A549 (cell line): ENCODE measurements around the gene DGKK. TPM values are rescaled to one million over a fixed set of nuclear protein-coding genes. Genes with fewer than 3 reads are reported as not detected.

Experiments used
- ATAC-seq, 2 experiments: fragments of 200-7000 bp in 1 of 2; fragments of >200 bp in 1 of 2; cut with Nextera tagmentation in 1 of 2; cut with Tn5 transposase in 1 of 2; 3 replicates each; pipeline versions ENCODE4 v1.8.0 to v1.9.1; 2018 to 2020; ENCODE audit warnings: mild to moderate bottlenecking in 1 of 2, moderate library complexity in 1 of 2
- CTCF ChIA-PET: fragments of 300-600 bp; sonication (Branson Sonifier 250); formaldehyde crosslinking; extraction: SDS; loops from one replicate; lab custom pipeline; 2021; ENCODE audit warnings: antibody characterized with exemption, inconsistent platforms; lab: Yijun Ruan, JAX
- POLR2A ChIA-PET: fragments of 350-600 bp; formaldehyde crosslinking; extraction: SDS; loops from one replicate; lab custom pipeline; 2021; ENCODE audit warnings: antibody characterized with exemption, inconsistent platforms; lab: Yijun Ruan, JAX
- DNase-seq, 2 experiments: peaks; one replicate each; pipeline versions ENCODE4 v3.0.0 to v3.0.0-alpha.2; 2011 to 2016; ENCODE audit warnings: low read depth in 1 of 2, low spot score in 1 of 2
- FAIRE-seq: peaks from 2 replicates; lab custom pipeline; 2011; peaks lifted over from hg19 to GRCh38; lab: Jason Lieb, UNC
- H3K27ac ChIP-seq, 2 experiments: fragments of >200 bp; sonication (Bioruptor Twin); formaldehyde crosslinking; 3 replicates each; pipeline ENCODE4 v1.5.1; 2016 to 2017
- H3K4me1 ChIP-seq: fragments of >200 bp; sonication (Bioruptor Twin); formaldehyde crosslinking; 3 replicates; pipeline ENCODE4 v1.6.1; 2016
- H3K4me2 ChIP-seq: fragments of >200 bp; sonication (Bioruptor Twin); formaldehyde crosslinking; 3 replicates; pipeline ENCODE4 v1.6.1; 2016
- H3K4me3 ChIP-seq: fragments of >200 bp; sonication (Bioruptor Twin); formaldehyde crosslinking; 3 replicates; pipeline ENCODE4 v1.5.1; 2016
- H3K9me3 ChIP-seq: fragments of >200 bp; sonication (Bioruptor Twin); formaldehyde crosslinking; 3 replicates; pipeline ENCODE4 v1.6.1; 2016
- ATOH8 ChIP-seq: fragments of 250-450 bp; sonication (Bioruptor Pico); IDR thresholded peaks from 2 replicates; pipeline ENCODE4 v1.5.0; 2020; ENCODE audit warnings: low read depth, mild to moderate bottlenecking, moderate library complexity
- BHLHE40 ChIP-seq: IDR thresholded peaks from 2 replicates; pipeline ENCODE4 v1.6.1; 2012; ENCODE audit warnings: low read depth, low read length, inconsistent platforms
- CBX2 ChIP-seq: fragments of 200-600 bp; sonication (generic); IDR thresholded peaks from 2 replicates; pipeline ENCODE4 v1.6.1; 2016; ENCODE audit warnings: low read depth, mild to moderate bottlenecking, borderline replicate concordance
- CHD2 ChIP-seq: fragments of 150-350 bp; IDR thresholded peaks from 2 replicates; pipeline ENCODE4 v1.6.1; 2014; ENCODE audit warnings: low read length; ENCODE audit not compliant: partially characterized antibody
- CHD4 ChIP-seq: fragments of 200-600 bp; sonication (generic); IDR thresholded peaks from 2 replicates; pipeline ENCODE4 v1.6.1; 2016; ENCODE audit warnings: antibody characterized with exemption, mild to moderate bottlenecking, borderline replicate concordance
- ELK1 ChIP-seq: fragments of 150-350 bp; IDR thresholded peaks from 2 replicates; pipeline ENCODE4 v1.6.1; 2014; ENCODE audit warnings: low read depth, mild to moderate bottlenecking, low read length
- EP300 ChIP-seq, 2 experiments: fragments of >200 bp; sonication (Bioruptor Twin); formaldehyde crosslinking; IDR thresholded peaks; 2 replicates in 1 of 2; 3 replicates in 1 of 2; pipeline ENCODE4 v1.6.1; 2016 to 2017
- FOSB ChIP-seq: fragments of 250-450 bp; sonication (Bioruptor Pico); IDR thresholded peaks from 2 replicates; pipeline ENCODE4 v1.5.0; 2020; ENCODE audit warnings: mild to moderate bottlenecking, moderate library complexity
- FOSL2 ChIP-seq, 2 experiments: fragments of 450-650 bp in 1 of 2; fragments of >200 bp in 1 of 2; sonication (Bioruptor Twin) in 1 of 2; formaldehyde crosslinking; IDR thresholded peaks; 2 replicates each; pipeline versions ENCODE4 v1.5.0 to v1.6.1; 2016 to 2020; ENCODE audit warnings: mild to moderate bottlenecking in 1 of 2, moderate library complexity in 1 of 2
- HMGXB4 ChIP-seq: fragments of 250-450 bp; sonication (Bioruptor Pico); IDR thresholded peaks from 2 replicates; pipeline ENCODE4 v1.5.0; 2021; ENCODE audit warnings: mild to moderate bottlenecking, moderate library complexity, borderline replicate concordance
- HOXA7 ChIP-seq: fragments of 250-450 bp; sonication (Bioruptor Pico); IDR thresholded peaks from 2 replicates; pipeline ENCODE4 v1.5.0; 2020; ENCODE audit warnings: mild to moderate bottlenecking, moderate library complexity
- HOXB13 ChIP-seq: fragments of 250-450 bp; sonication (Bioruptor Pico); IDR thresholded peaks from 2 replicates; pipeline ENCODE4 v1.5.0; 2020; ENCODE audit warnings: low read depth, mild to moderate bottlenecking, moderate library complexity
- JUN ChIP-seq, 2 experiments: fragments of >200 bp; sonication (Bioruptor Twin); formaldehyde crosslinking; IDR thresholded peaks; 2 replicates in 1 of 2; 3 replicates in 1 of 2; pipeline ENCODE4 v1.6.1; 2016 to 2017
- MAFK ChIP-seq: fragments of 450-650 bp; IDR thresholded peaks from 2 replicates; pipeline ENCODE4 v1.6.1; 2014; ENCODE audit not compliant: partially characterized antibody
- MAX ChIP-seq: IDR thresholded peaks from 2 replicates; pipeline ENCODE4 v1.6.1; 2012
- MAZ ChIP-seq: fragments of 150-350 bp; IDR thresholded peaks from 2 replicates; pipeline ENCODE4 v1.6.1; 2014; ENCODE audit warnings: antibody characterized with exemption, low read depth, low read length, borderline replicate concordance
- NFE2L2 ChIP-seq: fragments of 150-350 bp; conservative IDR thresholded peaks from 2 replicates; pipeline ENCODE4 v1.6.1; 2014; ENCODE audit warnings: low read length
- NPAS2 ChIP-seq: fragments of 250-450 bp; sonication (Bioruptor Pico); IDR thresholded peaks from 2 replicates; pipeline ENCODE4 v1.8.0; 2022; ENCODE audit warnings: mild to moderate bottlenecking, moderate library complexity, borderline replicate concordance
- PBX3 ChIP-seq: IDR thresholded peaks from 2 replicates; pipeline ENCODE4 v1.6.1; 2012
- POLR2A ChIP-seq: IDR thresholded peaks from 2 replicates; pipeline ENCODE4 v1.6.1; 2012; ENCODE audit warnings: mild to moderate bottlenecking, low read length
- RAD21 ChIP-seq, 2 experiments: fragments of >200 bp in 1 of 2; sonication (Bioruptor Twin) in 1 of 2; formaldehyde crosslinking in 1 of 2; IDR thresholded peaks in 1 of 2; conservative IDR thresholded peaks in 1 of 2; 2 replicates in 1 of 2; 3 replicates in 1 of 2; pipeline ENCODE4 v1.6.1; 2012 to 2018; ENCODE audit warnings: inconsistent platforms in 1 of 2
- RARB ChIP-seq: fragments of 250-450 bp; sonication (Bioruptor Pico); IDR thresholded peaks from 2 replicates; pipeline ENCODE4 v1.8.0; 2021; ENCODE audit warnings: mild to moderate bottlenecking, moderate library complexity
- RFX5 ChIP-seq: fragments of 450-650 bp; IDR thresholded peaks from 2 replicates; pipeline ENCODE4 v1.7.1; 2014; ENCODE audit warnings: antibody characterized with exemption, mild to moderate bottlenecking, moderate library complexity
- SMC3 ChIP-seq: fragments of >200 bp; sonication (Bioruptor Twin); formaldehyde crosslinking; IDR thresholded peaks from 3 replicates; pipeline ENCODE4 v1.6.1; 2018; ENCODE audit warnings: inconsistent platforms
- TFCP2L1 ChIP-seq: fragments of 250-450 bp; sonication (Bioruptor Pico); IDR thresholded peaks from 2 replicates; pipeline ENCODE4 v1.5.0; 2021; ENCODE audit warnings: mild to moderate bottlenecking
- TP53 ChIP-seq: fragments of 250-450 bp; sonication (Bioruptor Pico); IDR thresholded peaks from 2 replicates; pipeline ENCODE4 v1.5.0; 2021; ENCODE audit warnings: mild to moderate bottlenecking, moderate library complexity
- USF2 ChIP-seq: fragments of 450-650 bp; IDR thresholded peaks from 2 replicates; pipeline ENCODE4 v1.6.1; 2014; ENCODE audit warnings: antibody characterized with exemption
- ZC3H11A ChIP-seq: fragments of 450-650 bp; IDR thresholded peaks from 2 replicates; pipeline ENCODE4 v1.6.1; 2014; ENCODE audit warnings: antibody characterized with exemption, mild to moderate bottlenecking
- ZFP36 ChIP-seq: fragments of 450-650 bp; IDR thresholded peaks from 2 replicates; pipeline ENCODE4 v1.6.1; 2014; ENCODE audit warnings: borderline replicate concordance; ENCODE audit not compliant: partially characterized antibody
- WGBS: methylation state at CpG from one replicate; pipeline ENCODE4 v1.1.6; 2017; ENCODE audit errors: missing lambda C conversion rate; 5-methylcytosine and 5-hydroxymethylcytosine counted together
- polyA plus RNA-seq, 4 experiments: library from polyadenylated mRNA; depleted of rRNA in 3 of 4; stranded (reverse); fragments of >200 nt; fragmentation: RNase III in 1 of 4; extraction: RNeasy Plus Mini Kit Qiagen cat#74134 plus additional on column Dnase treatment in 1 of 4; gene quantifications; 2 replicates in 3 of 4; 3 replicates in 1 of 4; pipeline ENCODE4 v1.2.3, GENCODE V29; 2011 to 2017

Gene DGKK
- polyA plus RNA-seq, 2 of the 4 experiments (the other 2 are of a cell fraction) = not detected

- no peaks in the 10 kb centered on the region for H3K9me3 ChIP-seq
- ChIA-PET CTCF (no interaction called here), POLR2A (no interaction called here)
- DNase-seq = no peak
- ATAC-seq = no peak
- H3K4me2 ChIP-seq = no peak overlapping the region
- no peak overlapping the region for H3K27ac ChIP-seq
- H3K4me1 ChIP-seq = no peaks in the 10 kb centered on the region
- 14% methylated on average over 6 of the region's 6 CpGs for WGBS
- no peak for FAIRE-seq
- no peak for TF ChIP-seq POLR2A
- TF ChIP-seq CHD4 = no peak
- TF ChIP-seq ZC3H11A = no peak
- TF ChIP-seq RFX5 = no peak
- TF ChIP-seq CBX2 = no peak
- no peak for TF ChIP-seq PBX3
- TF ChIP-seq CHD2 = no peak
- no peak for TF ChIP-seq RAD21 (conservative IDR thresholded peaks at IDR 0.05 in 1 of 2, IDR thresholded peaks at IDR 0.05 in 1 of 2)
- no peak for TF ChIP-seq RARB (CRISPR knock-in tag)
- no peak for TF ChIP-seq BHLHE40
- no peak for TF ChIP-seq MAFK
- TF ChIP-seq SMC3 = no peak
- TF ChIP-seq TFCP2L1 (CRISPR knock-in tag) = no peak
- no peak for TF ChIP-seq JUN (IDR thresholded peaks at IDR 0.05)
- TF ChIP-seq NFE2L2 = no peak
- TF ChIP-seq HOXA7 (CRISPR knock-in tag) = no peak
- TF ChIP-seq MAX = no peak
- no peak overlapping the region for H3K4me3 ChIP-seq
These were observed 13.7 kb downstream of the DGKK start for GRCh38 chrX:50456712-50457484.

- no peaks in the 10 kb centered on the region for H3K4me1 ChIP-seq
- ChIA-PET POLR2A (no interaction called here), CTCF (interaction anchor here (1.1 kb wide), 1 partner anchor 19 kb away, joined by 3 read pairs; no protein-coding TSS in a partner anchor)
- DNase-seq (no peak), ATAC-seq (no peak), FAIRE-seq (no peak)
- no peak overlapping the region for H3K4me2 ChIP-seq
- H3K4me3 ChIP-seq = no peak overlapping the region
- H3K27ac ChIP-seq = no peak overlapping the region
- TF ChIP-seq MAFK (peak; percentile 38), FOSB (no peak), JUN (IDR thresholded peaks at IDR 0.05) (no peak)
- no peaks in the 10 kb centered on the region for H3K9me3 ChIP-seq
These were observed 17.8 kb downstream of the DGKK start for GRCh38 chrX:50452782-50453181.

GRCh38 chrX:50450324-50450723 lies 20.3 kb downstream of the DGKK start:
- ChIA-PET CTCF (no interaction called here), POLR2A (no interaction called here)
- DNase-seq = no peak
- no peak for FAIRE-seq
- Histone ChIP-seq H3K9me3 (no peaks in the 10 kb centered on the region), H3K4me1 (no peaks in the 10 kb centered on the region), H3K27ac (no peak overlapping the region), H3K4me3 (no peak overlapping the region), H3K4me2 (no peak overlapping the region)
- 0% methylated on average over 1 of the region's 1 CpG for WGBS
- ATAC-seq = no peak
- TF ChIP-seq ZFP36 (no peak), RAD21 (conservative IDR thresholded peaks at IDR 0.05 in 1 of 2, IDR thresholded peaks at IDR 0.05 in 1 of 2) (no peak), EP300 (IDR thresholded peaks at IDR 0.05) (no peak), HMGXB4 (no peak), ELK1 (no peak), NPAS2 (CRISPR knock-in tag) (no peak), USF2 (no peak), MAFK (no peak), TP53 (CRISPR knock-in tag) (no peak), HOXB13 (CRISPR knock-in tag) (no peak), ATOH8 (CRISPR knock-in tag) (no peak), MAZ (no peak), FOSL2 (IDR thresholded peaks at IDR 0.05) (no peak), FOSL2 (CRISPR knock-in tag; IDR thresholded peaks at IDR 0.05) (no peak), CHD2 (no peak)
